Activated CD4-positive, CD25-positive, alpha-beta regulatory T cell treated with anti-CD3 and anti-CD28 coated beads, Interleukin-2, amount 50 U/mL, for 16 hours (primary cell): Measurements from ENCODE around the gene CT83.

Source experiments
- DNase-seq: peaks from one replicate; pipeline ENCODE4 v3.0.0-alpha.2; 2020; ENCODE audit warnings: low read depth, low spot score

CT83 gene, protein sequence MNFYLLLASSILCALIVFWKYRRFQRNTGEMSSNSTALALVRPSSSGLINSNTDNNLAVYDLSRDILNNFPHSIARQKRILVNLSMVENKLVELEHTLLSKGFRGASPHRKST

DNA sequence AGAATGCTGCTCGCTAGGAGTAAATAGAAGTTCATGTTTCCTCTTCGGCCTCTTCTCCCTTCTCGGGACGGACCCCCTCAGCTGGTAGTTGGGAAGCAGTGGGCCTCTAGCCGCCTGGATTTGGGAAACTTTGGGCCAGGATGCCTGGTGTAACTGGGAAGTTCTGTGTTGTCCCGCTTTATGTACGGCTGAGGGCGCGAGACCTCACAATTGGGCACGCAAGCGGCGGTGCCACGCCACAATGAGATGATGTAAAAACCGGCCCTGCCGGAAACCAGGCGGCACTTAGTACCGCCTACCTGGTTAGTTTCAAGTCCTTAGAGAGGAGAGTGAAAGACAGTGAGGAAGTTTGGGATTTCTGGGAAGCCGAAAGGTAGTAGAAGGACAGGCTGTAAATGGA is at the start of gene CT83:
Gene CT83 (minus strand): TSS at position 155 of the 400 bp plus-strand sequence. CDS start 120 bp downstream, at position 35.
- DNase-seq = no peak

GRCh38 chrX:116499780-116500179 is 37.0 kb upstream of the CT83 start:
- no peak for DNase-seq

DNA sequence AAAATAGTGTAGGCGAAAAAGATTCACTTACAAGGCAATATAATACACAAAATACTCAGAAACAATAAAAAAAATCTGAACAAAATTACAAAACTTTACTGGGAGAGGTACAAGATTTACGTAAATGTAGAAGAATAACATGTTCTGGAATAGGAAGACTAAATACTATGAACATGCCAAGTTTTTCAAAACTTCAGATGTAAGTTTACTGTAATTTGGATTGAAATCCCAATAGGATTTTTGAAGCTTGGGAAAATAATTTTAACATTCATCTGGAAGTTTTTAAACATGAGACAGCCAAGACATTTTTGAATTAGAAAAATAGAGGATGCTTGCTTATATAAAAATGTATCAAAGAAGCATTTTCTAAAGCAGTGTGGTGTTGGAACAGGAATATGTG is 30.5 kb upstream of the CT83 start:
- no peak for DNase-seq

GRCh38 chrX:116490104-116490503 is 27.3 kb upstream of the CT83 start:
- DNase-seq = no peak

GRCh38 chrX:116480059-116480458 is 17.3 kb upstream of the CT83 start:
- DNase-seq = no peak

- DNase-seq = no peak
Observed at GRCh38 chrX:116449156-116449555, 13.6 kb downstream of the CT83 start.

DNA sequence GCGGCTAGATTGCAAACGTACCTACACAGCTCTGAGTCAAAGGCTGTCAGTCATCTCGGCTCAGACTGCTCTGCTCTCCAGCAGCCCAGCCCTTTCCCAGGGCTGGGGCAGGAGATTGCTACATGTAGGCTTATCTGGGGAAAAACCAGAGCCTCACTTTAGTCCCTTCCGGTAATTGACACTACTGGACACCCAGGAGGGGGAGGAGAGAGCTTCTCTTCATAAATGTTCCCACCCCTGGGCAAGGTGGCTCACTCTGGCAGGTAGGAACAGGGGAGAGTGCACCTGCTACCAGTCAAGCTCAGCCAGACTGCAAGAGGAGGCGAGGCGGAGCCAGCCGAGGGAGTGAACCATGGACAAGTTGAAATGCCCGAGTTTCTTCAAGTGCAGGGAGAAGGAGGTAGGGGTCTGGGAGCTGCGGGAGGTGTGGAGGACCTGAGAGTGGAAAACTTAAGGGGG is 26.4 kb downstream of the CT83 start, which contains the start of gene SLC6A14:
Gene SLC6A14 (plus strand): TSS at position 249 of the 459 bp plus-strand sequence. CDS start 104 bp downstream, at position 353.
- no peak for DNase-seq

- no peak for DNase-seq
Observed at GRCh38 chrX:116435597-116435996, 27.2 kb downstream of the CT83 start.

DNA sequence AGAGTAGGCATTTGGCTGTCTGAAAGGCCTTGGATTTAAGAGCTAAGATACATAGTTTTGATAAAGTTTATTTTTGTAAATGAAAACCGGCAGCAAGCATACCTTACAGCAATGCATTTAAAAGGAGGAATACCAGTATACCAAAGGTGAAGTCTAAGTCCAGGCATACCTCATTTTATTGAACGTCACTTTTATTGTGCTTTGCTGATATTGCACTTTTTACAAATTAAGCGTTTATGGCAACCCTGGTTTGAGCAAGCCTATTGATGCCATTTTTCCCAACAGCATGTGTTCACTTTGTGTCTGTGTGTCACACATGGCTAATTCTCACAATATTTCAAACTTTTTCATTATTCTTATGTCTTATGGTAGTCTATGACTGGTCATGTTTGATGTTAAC is 34.8 kb downstream of the CT83 start:
- no peak for DNase-seq

DNA sequence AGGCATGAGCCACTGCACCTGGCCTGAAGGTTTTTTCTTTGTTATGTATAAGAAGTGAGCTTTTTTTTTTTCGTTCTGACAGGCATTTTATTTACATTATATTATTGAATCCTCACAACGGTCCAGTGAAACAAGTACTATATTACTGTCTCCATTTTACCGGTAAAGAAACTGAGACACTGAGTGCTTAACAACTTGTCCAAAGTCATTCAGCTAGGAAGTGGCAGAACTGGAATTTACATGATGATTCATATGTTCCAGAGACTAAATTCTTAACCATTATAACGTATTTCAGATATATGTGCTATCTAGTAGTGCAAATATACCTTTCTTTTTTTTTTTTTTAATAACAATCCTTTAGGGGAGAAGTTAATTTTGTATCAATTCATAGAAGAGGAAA is 44.8 kb downstream of the CT83 start:
- no peak for DNase-seq

GRCh38 chrX:116417214-116417613 is 45.6 kb downstream of the CT83 start:
- no peak for DNase-seq

GRCh38 chrX:116413273-116413672 is 49.5 kb downstream of the CT83 start:
- no peak for DNase-seq
